NT2/D1 (cell line): ENCODE data around the gene MADCAM1.

Source experiments
- DNase-seq: peaks from one replicate; pipeline ENCODE4 v3.0.0-alpha.2; 2011; ENCODE audit warnings: low read depth, low spot score
- H3K27me3 ChIP-seq: 2 replicates; pipeline ENCODE4 v1.6.0; 2011; ENCODE audit warnings: mild to moderate bottlenecking; ENCODE audit not compliant: insufficient read length, insufficient read depth
- H3K36me3 ChIP-seq: 2 replicates; pipeline ENCODE4 v1.6.1; 2011; ENCODE audit warnings: mild to moderate bottlenecking, low read length, mixed read lengths; ENCODE audit not compliant: insufficient read depth, insufficient read length
- H3K4me1 ChIP-seq: 2 replicates; pipeline ENCODE4 v1.5.1; 2011; ENCODE audit not compliant: insufficient read depth, insufficient read length
- H3K4me3 ChIP-seq: 2 replicates; pipeline ENCODE4 v1.5.1; 2011; ENCODE audit warnings: low read depth; ENCODE audit not compliant: insufficient read length
- H3K9ac ChIP-seq: 2 replicates; pipeline ENCODE4 v1.6.0; 2011; ENCODE audit warnings: low read depth; ENCODE audit not compliant: insufficient read length
- H3K9me3 ChIP-seq: 2 replicates; pipeline ENCODE4 v1.5.1; 2011; ENCODE audit warnings: mild to moderate bottlenecking, low read length; ENCODE audit not compliant: insufficient read depth
- SUZ12 ChIP-seq: IDR thresholded peaks from 2 replicates; pipeline ENCODE4 v1.6.1; 2011; ENCODE audit not compliant: insufficient read length, insufficient read depth; ENCODE audit errors: extremely low read depth
- YY1 ChIP-seq: IDR thresholded peaks from 2 replicates; pipeline ENCODE4 v1.6.1; 2011; ENCODE audit not compliant: insufficient read length, insufficient read depth
- ZNF274 ChIP-seq: IDR thresholded peaks from 2 replicates; pipeline ENCODE4 v1.6.1; 2011; ENCODE audit warnings: mild to moderate bottlenecking, low read depth, low read length

Gene MADCAM1

DNA sequence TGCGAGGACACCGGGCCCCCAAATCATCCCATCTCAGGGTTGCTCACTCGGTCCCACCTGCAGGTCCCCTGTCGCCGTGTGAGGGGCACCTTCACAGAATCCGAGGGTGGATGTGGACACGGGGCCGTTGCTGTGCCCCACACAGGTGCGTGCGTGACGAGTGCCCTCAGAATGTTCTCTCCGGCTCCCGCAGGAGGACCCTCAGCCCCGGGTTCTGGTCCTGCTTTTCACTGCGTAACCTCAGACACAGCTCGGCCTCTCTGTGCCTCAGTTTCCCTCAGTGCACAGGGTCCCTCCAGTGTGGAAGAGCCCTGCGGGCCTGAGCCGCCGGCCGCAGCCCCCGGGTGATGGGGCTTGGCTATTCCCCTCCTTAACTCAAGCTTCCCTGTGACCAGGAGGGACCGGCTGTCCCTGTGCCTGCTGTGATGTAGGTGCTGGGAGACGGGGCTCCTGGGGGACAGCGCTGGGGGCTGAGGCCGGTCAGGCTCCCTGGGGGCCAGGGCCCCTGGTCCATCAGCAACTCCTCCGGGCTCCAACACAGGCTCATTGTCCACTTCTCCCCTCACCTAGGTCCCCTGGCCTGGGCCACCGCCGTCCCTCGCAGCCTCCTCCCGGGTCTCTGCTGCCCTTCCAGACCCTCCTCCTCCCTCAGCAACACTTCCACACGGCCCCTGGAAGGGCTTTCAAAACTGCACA is 40.3 kb upstream of the MADCAM1 start:
- no peaks in the 10 kb centered on the region for H3K27me3 ChIP-seq

DNA sequence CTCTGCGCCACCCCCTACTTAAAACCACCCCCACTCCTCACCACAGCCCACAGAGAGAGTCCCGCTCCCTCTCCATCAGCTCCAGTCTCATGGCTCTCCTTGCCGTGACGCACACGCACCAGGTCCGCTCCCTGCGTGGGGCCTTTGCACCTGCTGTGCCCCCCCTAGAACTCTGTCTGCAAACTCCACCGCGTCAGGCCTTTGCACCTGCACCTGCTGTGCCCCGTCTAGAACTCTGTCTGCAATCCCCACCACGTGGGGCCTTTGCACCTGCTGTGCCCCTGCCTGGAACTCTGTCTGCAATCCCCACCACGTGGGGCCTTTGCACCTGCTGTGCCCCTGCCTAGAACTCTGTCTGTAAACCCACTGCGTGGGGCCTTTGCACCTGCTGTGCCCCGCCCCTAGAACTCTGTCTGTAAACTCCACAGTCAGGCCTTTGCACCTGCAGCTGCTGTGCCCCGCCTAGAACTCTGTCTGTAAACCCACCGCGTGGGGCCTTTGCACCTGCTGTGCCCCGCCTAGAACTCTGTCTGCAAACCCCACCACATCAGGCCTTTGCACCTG is 39.7 kb upstream of the MADCAM1 start:
- H3K9me3 ChIP-seq, result no peaks in the 10 kb centered on the region
- no peak overlapping the region for H3K4me3 ChIP-seq
- no peaks in the 10 kb centered on the region for H3K27me3 ChIP-seq
- DNase-seq, result no peak
- H3K4me1 ChIP-seq, result peaks cover 2% of the 10 kb centered on the region
- peaks cover 13% of the 10 kb centered on the region for H3K36me3 ChIP-seq
- no peak overlapping the region for H3K9ac ChIP-seq
- no peak for TF ChIP-seq SUZ12
- no peak for TF ChIP-seq YY1
- no peak for TF ChIP-seq ZNF274

More for the DNA sequence above, 40.3 kb upstream of the MADCAM1 start:
- no peak for DNase-seq
- Histone ChIP-seq H3K9ac (no peak overlapping the region), H3K4me1 (peaks cover 2% of the 10 kb centered on the region), H3K36me3 (peaks cover 17% of the 10 kb centered on the region), H3K4me3 (no peak overlapping the region), H3K9me3 (peaks cover 5% of the 10 kb centered on the region)
- no peak for TF ChIP-seq SUZ12
- no peak for TF ChIP-seq YY1
- TF ChIP-seq ZNF274, result no peak

DNA sequence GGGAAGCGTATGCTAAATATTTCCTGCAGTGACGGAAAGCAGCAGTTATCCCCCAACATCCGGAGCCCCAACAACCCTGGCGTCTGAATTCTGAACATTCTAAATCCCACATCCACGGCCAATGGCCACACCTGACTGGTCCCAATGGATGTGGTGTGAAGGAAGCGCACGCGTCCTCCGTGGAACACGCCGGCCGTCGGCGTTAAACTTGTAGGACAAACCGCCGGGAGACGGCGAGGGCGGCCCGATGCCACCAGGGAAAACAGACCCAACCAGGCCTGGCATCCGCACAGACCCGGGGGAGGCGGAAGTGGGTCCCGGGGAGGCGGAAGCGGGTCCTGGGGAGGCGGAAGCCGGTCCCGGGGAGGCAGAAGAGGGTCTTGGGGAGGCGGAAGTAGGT is 38.6 kb upstream of the MADCAM1 start:
- Histone ChIP-seq H3K4me1 (peaks cover 6% of the 10 kb centered on the region), H3K27me3 (peaks cover 8% of the 10 kb centered on the region), H3K9me3 (no peaks in the 10 kb centered on the region), H3K4me3 (no peak overlapping the region), H3K9ac (no peak overlapping the region), H3K36me3 (peaks cover 13% of the 10 kb centered on the region)
- DNase-seq, result no peak
- TF ChIP-seq YY1, result no peak
- TF ChIP-seq SUZ12, result no peak
- TF ChIP-seq ZNF274, result no peak

DNA sequence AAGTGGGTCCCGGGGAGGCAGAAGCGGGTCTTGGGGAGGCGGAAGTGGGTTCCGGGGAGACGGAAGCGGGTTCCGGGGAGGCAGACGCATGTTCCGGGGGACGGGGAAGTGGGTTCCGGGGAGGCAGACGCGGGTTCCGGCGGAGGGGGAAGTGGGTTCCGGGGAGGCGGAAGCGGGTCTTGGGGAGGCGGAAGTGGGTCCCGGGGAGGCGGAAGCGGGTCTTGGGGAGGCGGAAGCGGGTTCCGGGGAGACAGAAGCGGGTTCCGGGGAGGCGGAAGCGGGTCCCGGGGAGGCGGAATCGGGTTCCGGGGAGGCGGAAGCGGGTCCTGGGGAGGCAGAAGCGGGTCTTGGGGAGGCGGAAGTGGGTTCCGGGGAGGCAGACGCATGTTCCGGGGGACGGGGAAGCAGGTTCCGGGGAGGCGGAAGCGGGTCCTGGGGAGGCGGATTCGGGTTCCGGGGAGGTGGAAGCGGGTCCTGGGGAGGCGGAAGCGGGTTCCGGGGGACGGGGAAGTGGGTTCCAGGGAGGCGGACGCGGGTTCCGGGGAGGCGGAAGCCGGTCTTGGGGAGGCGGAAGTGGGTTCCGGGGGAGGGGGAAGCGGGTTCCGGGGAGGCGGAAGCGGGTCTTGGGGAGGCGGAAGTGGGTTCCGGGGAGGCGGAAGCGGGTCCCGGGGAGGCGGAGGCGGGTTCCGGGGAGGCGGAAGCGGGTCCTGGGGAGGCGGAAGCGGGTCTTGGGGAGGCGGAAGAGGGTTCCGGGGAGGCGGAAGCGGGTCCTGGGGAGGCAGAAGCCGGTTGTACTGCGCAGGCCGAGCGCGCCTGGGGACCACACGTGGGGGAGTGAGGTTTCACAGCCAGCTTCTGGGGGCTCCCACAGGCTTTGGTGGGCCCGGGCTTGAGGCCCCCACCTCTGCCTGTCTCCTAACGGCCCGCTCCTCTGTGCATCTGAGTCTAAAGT is 37.9 kb upstream of the MADCAM1 start:
- Histone ChIP-seq H3K4me3 (no peak overlapping the region), H3K36me3 (peaks cover 13% of the 10 kb centered on the region), H3K27me3 (peaks cover 9% of the 10 kb centered on the region), H3K9me3 (no peaks in the 10 kb centered on the region), H3K4me1 (peaks cover 8% of the 10 kb centered on the region), H3K9ac (no peak overlapping the region)
- TF ChIP-seq SUZ12 (no peak), YY1 (no peak), ZNF274 (no peak)
- no peak for DNase-seq

DNA sequence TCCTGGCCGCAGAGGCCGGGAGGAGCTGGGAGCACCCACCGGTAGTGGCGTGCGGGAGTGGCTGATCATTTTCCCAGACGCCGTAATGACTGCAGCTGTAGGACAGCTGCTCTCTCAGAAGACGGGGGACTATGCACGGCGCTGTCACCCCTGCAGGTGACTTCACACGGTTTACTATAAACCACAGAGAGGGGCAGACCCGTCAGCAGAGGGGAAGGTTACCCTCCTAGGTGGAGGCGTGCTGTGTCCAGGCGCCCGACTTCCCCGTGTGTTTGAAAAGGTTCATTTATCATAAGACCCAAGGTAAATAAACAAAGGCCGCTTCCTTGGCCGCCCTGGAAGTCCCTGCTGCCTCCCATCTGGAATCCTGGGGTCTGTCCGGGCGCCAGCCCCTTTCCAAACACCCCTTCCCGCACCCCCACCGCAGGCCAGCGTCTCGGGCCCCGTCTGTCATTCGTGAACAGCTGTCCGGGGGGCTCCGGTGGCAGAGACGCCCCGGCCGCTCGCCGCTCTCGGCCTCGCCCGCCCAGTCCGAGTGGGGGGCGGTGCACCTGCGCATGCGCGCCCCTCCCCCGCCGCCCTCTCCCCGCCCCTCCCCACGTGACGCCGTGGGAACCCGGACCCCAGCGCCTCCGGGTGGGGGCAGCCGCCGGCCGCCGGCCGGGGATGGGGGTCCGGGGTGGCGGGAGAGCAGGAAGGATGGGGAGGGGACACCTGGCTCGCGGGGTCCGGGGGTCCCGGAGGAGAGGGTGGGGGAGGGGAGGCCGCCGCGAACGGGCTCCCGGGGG is 36.4 kb upstream of the MADCAM1 start:
- Histone ChIP-seq H3K4me1 (peaks cover 9% of the 10 kb centered on the region), H3K36me3 (peaks cover 8% of the 10 kb centered on the region), H3K27me3 (peaks cover 9% of the 10 kb centered on the region), H3K9me3 (no peaks in the 10 kb centered on the region), H3K4me3 (peak overlapping the region; percentile 53), H3K9ac (peak overlapping the region; percentile 76)
- TF ChIP-seq ZNF274 (no peak), YY1 (no peak), SUZ12 (no peak)
- DNase-seq, result no peak

DNA sequence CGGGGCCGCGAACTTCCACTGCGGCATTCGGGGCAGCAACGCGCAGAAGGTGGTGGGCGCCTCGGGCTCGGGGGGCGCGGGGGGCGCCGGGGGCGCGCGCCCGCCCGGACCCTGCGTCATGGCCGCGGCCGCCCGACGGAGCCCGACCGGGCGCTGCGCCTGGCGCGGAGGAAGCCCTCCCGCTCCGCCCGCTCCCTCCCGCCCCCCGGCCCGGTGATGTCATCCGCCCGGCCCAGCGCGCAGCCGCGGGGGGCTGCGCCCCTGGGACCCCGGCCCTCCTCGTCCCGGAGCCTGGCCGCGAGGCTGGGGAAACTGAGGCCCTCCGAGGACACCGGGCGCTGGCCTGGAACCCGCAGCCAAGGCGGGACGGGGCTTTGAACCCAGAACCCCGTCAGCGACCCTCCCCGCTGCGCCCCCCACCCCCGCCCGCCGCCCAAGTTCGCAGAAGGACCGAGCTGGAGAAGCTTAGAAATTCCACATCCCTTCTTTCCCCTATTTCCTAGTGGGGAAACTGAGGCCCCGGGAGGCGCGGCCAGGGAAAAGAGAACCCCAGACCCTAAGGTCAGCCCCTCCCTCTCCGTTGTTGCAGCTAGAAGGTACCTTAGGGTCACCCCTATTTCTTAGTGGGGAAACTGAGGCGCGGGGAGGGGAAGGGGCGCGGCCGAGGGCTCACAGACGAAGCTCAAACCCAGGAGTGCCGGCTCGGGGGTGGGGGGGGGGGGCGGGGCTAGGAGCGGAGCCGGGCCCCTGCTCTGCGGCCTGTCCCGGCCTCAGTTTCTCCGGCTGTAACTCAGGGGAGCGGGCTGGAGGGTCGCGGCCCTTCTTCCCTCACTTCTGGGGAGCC is 35.2 kb upstream of the MADCAM1 start, which contains the start of gene SHC2:
Gene SHC2, minus strand, starts transcription at position 157 of the 844 bp plus-strand sequence. Its CDS starts 37 bp downstream, at position 120.
- Histone ChIP-seq H3K4me1 (peaks cover 9% of the 10 kb centered on the region), H3K27me3 (peaks cover 9% of the 10 kb centered on the region), H3K4me3 (peak within 1 kb of the TSS; percentile 53), H3K9ac (peak within 1 kb of the TSS; percentile 76), H3K36me3 (peaks cover 4% of the 10 kb centered on the region), H3K9me3 (no peaks in the 10 kb centered on the region)
- TF ChIP-seq YY1 (no peak), ZNF274 (no peak), SUZ12 (no peak)
- DNase-seq, result no peak
